Memory B cell (primary cell): Measurements from ENCODE around the gene TRIM66.
"Not testable (repeated sequence)": the region's sequence is repeated elsewhere in the genome, so short reads cannot be mapped to it uniquely, and the experiment has no call there.

ENCODE experiments used
- ATAC-seq: fragments of 150-1000 bp; cut with Tn5 transposase; 2 replicates; pipeline ENCODE4 v1.10.0; 2021; ENCODE audit warnings: low read depth, mild to moderate bottlenecking, moderate library complexity
- DNase-seq, 2 donors: peaks; one replicate each; pipeline ENCODE4 v3.0.0; 2022; ENCODE audit warnings: low spot score in 2 of 2
- H3K27ac Mint-ChIP-seq: one replicate; pipeline ENCODE4 v1.8.0; 2022; ENCODE audit warnings: mild to moderate bottlenecking, moderate library complexity, mixed read lengths
- H3K27me3 Mint-ChIP-seq: one replicate; pipeline ENCODE4 v1.8.0; 2022; ENCODE audit warnings: mixed read lengths
- H3K36me3 Mint-ChIP-seq: one replicate; pipeline ENCODE4 v1.8.0; 2022; ENCODE audit warnings: mild to moderate bottlenecking, mixed read lengths
- H3K4me1 Mint-ChIP-seq: one replicate; pipeline ENCODE4 v1.8.0; 2022; ENCODE audit warnings: mixed read lengths
- H3K4me3 Mint-ChIP-seq: one replicate; pipeline ENCODE4 v1.8.0; 2022; ENCODE audit warnings: mild to moderate bottlenecking, moderate library complexity, mixed read lengths
- H3K9me3 Mint-ChIP-seq: one replicate; pipeline ENCODE4 v1.8.0; 2022; ENCODE audit warnings: mixed read lengths

The TRIM66 gene

GRCh38 chr11:8672346-8672745 lies 10.1 kb downstream of the TRIM66 start:
- Mint-ChIP-seq H3K4me1 (no peaks in the 10 kb centered on the region), H3K9me3 (no peaks in the 10 kb centered on the region), H3K27ac (no peak overlapping the region), H3K27me3 (no peaks in the 10 kb centered on the region), H3K36me3 (peaks cover 19% of the 10 kb centered on the region), H3K4me3 (no peak overlapping the region)
- no peak for DNase-seq
- no peak for ATAC-seq

DNA sequence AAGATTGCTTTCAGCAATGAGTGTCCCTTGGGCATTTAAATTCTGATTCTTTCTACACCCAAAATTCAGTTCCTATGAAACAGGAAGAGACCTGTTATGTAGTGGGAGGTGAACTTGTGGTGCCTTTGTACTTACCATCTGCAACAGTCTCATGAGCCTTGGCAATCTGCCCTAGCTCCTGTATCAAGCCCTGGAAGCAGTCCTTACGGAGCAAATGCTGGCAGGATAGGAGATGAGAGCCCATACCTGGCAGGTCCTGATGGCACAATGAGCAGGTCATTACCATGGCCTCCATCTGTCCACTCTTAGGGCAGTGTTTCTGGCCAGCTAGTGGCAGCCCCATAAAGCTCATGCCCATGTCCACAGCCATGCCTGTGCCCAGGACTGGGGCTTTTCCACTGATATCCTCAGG lies 10.8 kb downstream of the TRIM66 start:
- Mint-ChIP-seq H3K4me3 (no peak overlapping the region), H3K27me3 (no peaks in the 10 kb centered on the region), H3K4me1 (no peaks in the 10 kb centered on the region), H3K9me3 (no peaks in the 10 kb centered on the region), H3K27ac (no peak overlapping the region), H3K36me3 (peaks cover 18% of the 10 kb centered on the region)
- DNase-seq, result no peak
- ATAC-seq, result no peak

DNA sequence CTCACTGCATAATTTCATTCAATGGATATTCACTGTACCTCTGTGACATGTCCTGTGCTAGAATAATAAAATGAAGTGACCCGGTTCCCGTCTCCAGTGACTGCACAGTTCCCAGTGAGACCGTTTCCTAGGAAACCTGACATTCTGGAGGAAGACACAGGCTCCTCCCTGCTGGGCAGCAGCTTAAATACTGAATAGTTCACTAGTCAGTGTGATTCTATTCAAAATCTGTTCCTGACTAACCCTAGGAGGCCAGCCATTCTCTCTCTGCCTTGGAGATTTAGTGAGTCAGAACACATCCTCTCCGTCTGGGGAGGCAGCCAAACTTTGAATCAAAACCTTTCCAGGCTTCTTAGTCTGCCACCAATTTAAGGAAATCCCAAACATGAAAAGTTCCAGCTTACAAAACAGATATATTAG lies 11.3 kb downstream of the TRIM66 start:
- H3K36me3 Mint-ChIP-seq, result peaks cover 21% of the 10 kb centered on the region
- no peaks in the 10 kb centered on the region for H3K27me3 Mint-ChIP-seq

DNA sequence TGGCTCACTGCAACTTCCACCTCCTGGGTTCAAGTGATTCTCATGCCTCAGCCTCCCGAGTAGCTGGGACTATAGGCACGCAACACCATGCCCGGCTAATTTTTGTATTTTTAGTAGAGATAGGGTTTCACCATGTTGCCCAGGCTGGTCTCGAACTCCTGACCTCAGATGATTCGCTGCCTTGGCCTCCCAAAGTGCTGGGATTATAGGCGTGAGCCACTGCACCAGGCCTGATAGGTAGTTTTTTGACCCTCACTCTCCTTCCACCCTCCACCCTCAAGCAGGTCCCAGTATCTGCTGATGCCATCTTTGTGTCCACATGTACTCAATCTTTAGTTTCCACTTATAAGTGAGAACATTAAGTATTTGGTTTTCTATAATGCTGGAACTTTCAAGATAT lies 12.4 kb downstream of the TRIM66 start:
- H3K36me3 Mint-ChIP-seq, result peaks cover 23% of the 10 kb centered on the region
- not testable (repeated sequence) for H3K4me1 Mint-ChIP-seq, DNase-seq, ATAC-seq, H3K27ac Mint-ChIP-seq, H3K9me3 Mint-ChIP-seq, H3K27me3 Mint-ChIP-seq, H3K4me3 Mint-ChIP-seq

More for the DNA sequence above, 11.3 kb downstream of the TRIM66 start:
- Mint-ChIP-seq H3K4me1 (no peaks in the 10 kb centered on the region), H3K27ac (no peak overlapping the region), H3K9me3 (no peaks in the 10 kb centered on the region), H3K4me3 (no peak overlapping the region)
- DNase-seq, result no peak
- no peak for ATAC-seq

DNA sequence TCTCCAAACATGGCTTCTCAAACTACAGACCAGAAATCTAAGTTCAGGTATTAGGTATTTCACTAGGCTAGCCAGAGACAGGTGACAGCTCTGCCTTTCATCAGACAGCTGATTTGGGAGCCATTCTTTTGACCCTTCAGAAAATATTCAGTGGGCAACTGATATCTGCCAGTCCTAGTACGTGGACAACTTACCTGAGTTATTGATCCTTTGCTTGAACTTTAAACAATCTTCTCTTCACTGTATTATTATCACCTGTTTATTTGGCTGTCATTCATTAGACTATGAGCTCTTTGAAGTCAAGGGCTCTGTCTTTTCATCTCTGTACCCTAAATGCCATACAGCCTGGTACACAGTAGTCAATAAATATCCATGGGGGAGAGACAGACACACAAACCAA lies 17.2 kb downstream of the TRIM66 start:
- no peak overlapping the region for H3K27ac Mint-ChIP-seq
- no peaks in the 10 kb centered on the region for H3K9me3 Mint-ChIP-seq
- no peak for ATAC-seq

GRCh38 chr11:8661001-8661795 lies 21.3 kb downstream of the TRIM66 start:
- H3K4me1 Mint-ChIP-seq, result no peaks in the 10 kb centered on the region
- ATAC-seq (no peak), DNase-seq (no peak)
- peaks cover 10% of the 10 kb centered on the region for H3K36me3 Mint-ChIP-seq
- no peaks in the 10 kb centered on the region for H3K9me3 Mint-ChIP-seq
- H3K27me3 Mint-ChIP-seq, result no peaks in the 10 kb centered on the region
- no peak overlapping the region for H3K27ac Mint-ChIP-seq
- H3K4me3 Mint-ChIP-seq, result no peak overlapping the region

More for the DNA sequence above, 17.2 kb downstream of the TRIM66 start:
- peaks cover 15% of the 10 kb centered on the region for H3K36me3 Mint-ChIP-seq
- DNase-seq, result no peak
- no peaks in the 10 kb centered on the region for H3K4me1 Mint-ChIP-seq
- no peak overlapping the region for H3K4me3 Mint-ChIP-seq
- no peaks in the 10 kb centered on the region for H3K27me3 Mint-ChIP-seq

GRCh38 chr11:8658321-8659057 lies 24.0 kb downstream of the TRIM66 start:
- Mint-ChIP-seq H3K9me3 (no peaks in the 10 kb centered on the region), H3K36me3 (peaks cover 6% of the 10 kb centered on the region), H3K27me3 (no peaks in the 10 kb centered on the region), H3K27ac (no peak overlapping the region), H3K4me1 (no peaks in the 10 kb centered on the region), H3K4me3 (no peak overlapping the region)
- no peak for DNase-seq
- no peak for ATAC-seq

DNA sequence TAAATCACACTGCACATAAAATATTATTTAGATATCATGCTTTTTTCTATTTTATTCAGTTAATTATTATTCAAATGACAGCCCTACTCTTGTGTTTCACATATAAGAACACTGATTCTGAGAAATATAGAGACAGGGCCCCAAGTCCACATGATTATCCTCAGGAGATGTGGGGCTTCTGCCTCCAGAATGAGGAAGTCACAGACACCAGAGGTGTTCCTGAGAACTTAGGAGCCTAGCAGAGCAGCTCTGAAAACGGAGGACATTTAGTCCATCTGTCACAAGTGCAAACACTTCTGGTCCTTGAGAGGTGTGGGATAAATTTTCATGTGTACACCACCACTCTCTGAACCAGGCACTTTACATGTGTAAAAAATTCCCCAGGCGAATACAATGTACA lies 26.2 kb downstream of the TRIM66 start:
- Mint-ChIP-seq H3K9me3 (no peaks in the 10 kb centered on the region), H3K4me1 (no peaks in the 10 kb centered on the region), H3K27me3 (no peaks in the 10 kb centered on the region), H3K36me3 (peaks cover 10% of the 10 kb centered on the region), H3K4me3 (no peak overlapping the region), H3K27ac (no peak overlapping the region)
- no peak for ATAC-seq
- no peak for DNase-seq

- no peak for ATAC-seq
- DNase-seq, result no peak
- H3K27ac Mint-ChIP-seq, result no peak overlapping the region
- no peak overlapping the region for H3K4me3 Mint-ChIP-seq
- peaks cover 11% of the 10 kb centered on the region for H3K36me3 Mint-ChIP-seq
- no peaks in the 10 kb centered on the region for H3K27me3 Mint-ChIP-seq
- no peaks in the 10 kb centered on the region for H3K4me1 Mint-ChIP-seq
- no peaks in the 10 kb centered on the region for H3K9me3 Mint-ChIP-seq
Observed at GRCh38 chr11:8654503-8654902, 28.0 kb downstream of the TRIM66 start.

DNA sequence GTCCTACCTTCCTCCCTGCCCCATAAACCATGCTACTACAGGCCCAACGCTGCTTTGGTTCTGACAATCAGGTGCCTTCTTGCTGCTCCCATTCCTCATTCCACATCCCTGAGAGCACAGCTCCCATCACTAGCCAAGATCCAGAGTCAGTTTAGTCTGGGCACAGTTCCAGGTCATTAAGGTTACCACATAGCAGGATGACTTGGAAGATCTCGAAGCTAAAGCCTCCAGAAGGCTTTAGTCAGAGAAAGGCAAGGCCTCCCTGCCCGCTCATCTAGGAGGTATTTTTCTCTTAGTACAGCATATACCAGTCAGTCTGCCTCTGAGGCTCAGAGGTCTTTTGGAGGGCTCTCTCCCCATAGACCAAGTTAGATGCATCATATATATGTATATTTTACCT lies 30.3 kb downstream of the TRIM66 start:
- Mint-ChIP-seq H3K27me3 (no peaks in the 10 kb centered on the region), H3K4me3 (no peak overlapping the region), H3K4me1 (no peaks in the 10 kb centered on the region), H3K9me3 (no peaks in the 10 kb centered on the region), H3K36me3 (peaks cover 18% of the 10 kb centered on the region), H3K27ac (no peak overlapping the region)
- DNase-seq (no peak), ATAC-seq (no peak)

GRCh38 chr11:8650401-8650990 lies 32.0 kb downstream of the TRIM66 start:
- no peak for ATAC-seq
- no peaks in the 10 kb centered on the region for H3K9me3 Mint-ChIP-seq
- no peak overlapping the region for H3K27ac Mint-ChIP-seq
- H3K4me3 Mint-ChIP-seq, result no peak overlapping the region
- no peaks in the 10 kb centered on the region for H3K4me1 Mint-ChIP-seq
- peaks cover 22% of the 10 kb centered on the region for H3K36me3 Mint-ChIP-seq
- H3K27me3 Mint-ChIP-seq, result no peaks in the 10 kb centered on the region
- no peak for DNase-seq

GRCh38 chr11:8649361-8649760 lies 33.1 kb downstream of the TRIM66 start:
- peaks cover 22% of the 10 kb centered on the region for H3K36me3 Mint-ChIP-seq
- no peaks in the 10 kb centered on the region for H3K9me3 Mint-ChIP-seq

DNA sequence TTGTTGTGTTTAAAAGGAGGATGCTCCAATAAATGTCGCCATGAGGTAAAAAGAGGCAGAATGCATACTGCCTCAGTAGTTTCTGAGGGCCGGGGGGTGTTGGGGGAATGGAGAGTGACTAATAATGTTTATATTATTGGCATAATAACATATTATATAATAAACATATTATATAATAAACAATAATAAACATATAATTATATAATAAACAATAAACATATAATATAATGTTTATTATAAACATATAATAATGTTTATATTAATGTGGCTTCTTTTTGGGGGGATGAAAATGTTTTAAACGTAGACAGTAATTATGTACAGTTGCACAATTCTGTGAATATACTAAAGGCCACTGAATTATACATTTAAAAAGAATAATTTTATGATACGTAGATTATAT lies 35.6 kb downstream of the TRIM66 start:
- no peak for ATAC-seq
- Mint-ChIP-seq H3K9me3 (no peaks in the 10 kb centered on the region), H3K27me3 (no peaks in the 10 kb centered on the region), H3K27ac (no peak overlapping the region), H3K4me1 (no peaks in the 10 kb centered on the region), H3K4me3 (no peak overlapping the region), H3K36me3 (peaks cover 19% of the 10 kb centered on the region)
- DNase-seq, result no peak

More at GRCh38 chr11:8649361-8649760, 33.1 kb downstream of the TRIM66 start:
- H3K4me1 Mint-ChIP-seq, result no peaks in the 10 kb centered on the region
- no peak overlapping the region for H3K4me3 Mint-ChIP-seq
- DNase-seq (no peak), ATAC-seq (no peak)
- H3K27ac Mint-ChIP-seq, result no peak overlapping the region
- no peaks in the 10 kb centered on the region for H3K27me3 Mint-ChIP-seq

GRCh38 chr11:8642196-8642841 lies 40.1 kb downstream of the TRIM66 start:
- Mint-ChIP-seq H3K27ac (no peak overlapping the region), H3K27me3 (no peaks in the 10 kb centered on the region), H3K9me3 (no peaks in the 10 kb centered on the region), H3K4me1 (no peaks in the 10 kb centered on the region), H3K36me3 (peaks cover 30% of the 10 kb centered on the region), H3K4me3 (no peak overlapping the region)
- ATAC-seq, result no peak
- DNase-seq, result no peak
